Measurements from ENCODE around the gene AGPAT3. TPM values are rescaled to one million over a fixed set of nuclear protein-coding genes. Genes with fewer than 3 reads are reported as not detected.

Gene AGPAT3
- total and polyA plus RNA-seq, 7 donors = 14.4 to 48.5 (median 20.3) TPM

DNA sequence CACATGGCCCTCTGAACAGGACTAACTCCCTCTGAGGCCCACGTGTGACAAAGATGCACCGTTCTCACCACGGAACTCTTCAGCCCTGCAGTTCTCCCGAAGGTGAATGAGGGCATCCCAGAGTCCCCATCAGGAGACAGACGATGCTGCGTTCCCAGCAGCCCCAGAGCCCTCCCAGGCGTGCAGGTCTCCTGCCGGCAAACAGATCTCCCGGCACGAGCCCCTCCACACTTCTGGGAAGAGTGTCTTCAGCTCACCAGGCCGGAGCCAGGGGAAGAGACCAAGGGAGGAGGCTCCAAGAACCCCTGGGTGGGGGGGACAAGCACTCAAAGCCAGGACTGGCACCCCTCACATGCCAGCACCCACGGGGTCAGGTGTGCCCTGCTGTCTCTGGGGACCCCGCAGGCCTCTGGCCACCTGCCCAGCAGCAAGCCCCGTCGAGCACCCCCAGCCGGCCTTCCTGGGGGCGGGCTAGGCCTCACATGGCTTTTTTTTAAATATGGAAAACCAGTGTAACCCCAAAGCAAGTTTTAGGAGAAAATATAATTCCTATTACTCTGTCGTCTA lies 102.0 kb downstream of the AGPAT3 start:
- no peaks in the 10 kb centered on the region for H3K4me1 ChIP-seq
- no peaks in the 10 kb centered on the region for H3K9me3 ChIP-seq
- TF ChIP-seq, protein P1, sequence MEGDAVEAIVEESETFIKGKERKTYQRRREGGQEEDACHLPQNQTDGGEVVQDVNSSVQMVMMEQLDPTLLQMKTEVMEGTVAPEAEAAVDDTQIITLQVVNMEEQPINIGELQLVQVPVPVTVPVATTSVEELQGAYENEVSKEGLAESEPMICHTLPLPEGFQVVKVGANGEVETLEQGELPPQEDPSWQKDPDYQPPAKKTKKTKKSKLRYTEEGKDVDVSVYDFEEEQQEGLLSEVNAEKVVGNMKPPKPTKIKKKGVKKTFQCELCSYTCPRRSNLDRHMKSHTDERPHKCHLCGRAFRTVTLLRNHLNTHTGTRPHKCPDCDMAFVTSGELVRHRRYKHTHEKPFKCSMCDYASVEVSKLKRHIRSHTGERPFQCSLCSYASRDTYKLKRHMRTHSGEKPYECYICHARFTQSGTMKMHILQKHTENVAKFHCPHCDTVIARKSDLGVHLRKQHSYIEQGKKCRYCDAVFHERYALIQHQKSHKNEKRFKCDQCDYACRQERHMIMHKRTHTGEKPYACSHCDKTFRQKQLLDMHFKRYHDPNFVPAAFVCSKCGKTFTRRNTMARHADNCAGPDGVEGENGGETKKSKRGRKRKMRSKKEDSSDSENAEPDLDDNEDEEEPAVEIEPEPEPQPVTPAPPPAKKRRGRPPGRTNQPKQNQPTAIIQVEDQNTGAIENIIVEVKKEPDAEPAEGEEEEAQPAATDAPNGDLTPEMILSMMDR (IDR thresholded peaks at IDR 0.05) = no peak
- TF ChIP-seq POLR2A (IDR thresholded peaks at IDR 0.05) (no peak), POLR2AphosphoS5 (IDR thresholded peaks at IDR 0.05) (no peak), EP300 (IDR thresholded peaks at IDR 0.05) (no peak)
- no peak overlapping the region for H3K27ac ChIP-seq
- H3K36me3 ChIP-seq = peaks cover 5 to 58% (median 27%) of the 10 kb centered on the region in 4 donors
- no peak for DNase-seq
- no peaks in the 10 kb centered on the region for H3K27me3 ChIP-seq
- H3K4me3 ChIP-seq = no peak overlapping the region
- WGBS, 2 donors = 93% methylated on average over 18 of the region's 18 CpGs
- intact Hi-C loops (cut with DNase I) = no loop called here

DNA sequence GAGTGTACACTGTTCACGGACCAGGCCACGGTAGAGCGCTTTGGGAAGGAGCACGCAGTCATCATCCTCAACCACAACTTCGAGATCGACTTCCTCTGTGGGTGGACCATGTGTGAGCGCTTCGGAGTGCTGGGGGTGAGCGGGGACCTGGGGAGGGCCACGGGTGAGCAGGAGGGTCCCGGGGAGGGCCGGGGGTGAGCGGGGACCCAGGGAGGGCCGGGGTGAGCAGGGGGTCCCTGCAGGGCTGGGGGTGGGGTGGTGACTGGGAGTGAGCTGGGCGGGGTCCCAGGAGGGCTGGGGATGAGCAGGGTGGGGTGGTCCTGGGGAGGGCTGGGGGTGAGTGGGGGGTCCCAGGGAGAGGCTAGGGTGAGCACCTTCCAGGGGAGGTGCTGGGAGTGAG lies 103.0 kb downstream of the AGPAT3 start:
- no peaks in the 10 kb centered on the region for H3K9me3 ChIP-seq
- H3K4me3 ChIP-seq = no peak overlapping the region
- intact Hi-C loops (cut with DNase I) = no loop called here
- WGBS, 2 donors = 93 to 96% methylated on average over 15 of the region's 15 CpGs
- no peaks in the 10 kb centered on the region for H3K27me3 ChIP-seq
- H3K36me3 ChIP-seq = peaks cover 5 to 67% (median 30%) of the 10 kb centered on the region in 4 donors
- no peak overlapping the region for H3K27ac ChIP-seq
- no peaks in the 10 kb centered on the region for H3K4me1 ChIP-seq
- DNase-seq = no peak
- TF ChIP-seq, protein P1 (IDR thresholded peaks at IDR 0.05) = no peak
- TF ChIP-seq EP300 (IDR thresholded peaks at IDR 0.05) = no peak
- no peak for TF ChIP-seq POLR2A (IDR thresholded peaks at IDR 0.05)
- TF ChIP-seq POLR2AphosphoS5 (IDR thresholded peaks at IDR 0.05) = no peak

DNA sequence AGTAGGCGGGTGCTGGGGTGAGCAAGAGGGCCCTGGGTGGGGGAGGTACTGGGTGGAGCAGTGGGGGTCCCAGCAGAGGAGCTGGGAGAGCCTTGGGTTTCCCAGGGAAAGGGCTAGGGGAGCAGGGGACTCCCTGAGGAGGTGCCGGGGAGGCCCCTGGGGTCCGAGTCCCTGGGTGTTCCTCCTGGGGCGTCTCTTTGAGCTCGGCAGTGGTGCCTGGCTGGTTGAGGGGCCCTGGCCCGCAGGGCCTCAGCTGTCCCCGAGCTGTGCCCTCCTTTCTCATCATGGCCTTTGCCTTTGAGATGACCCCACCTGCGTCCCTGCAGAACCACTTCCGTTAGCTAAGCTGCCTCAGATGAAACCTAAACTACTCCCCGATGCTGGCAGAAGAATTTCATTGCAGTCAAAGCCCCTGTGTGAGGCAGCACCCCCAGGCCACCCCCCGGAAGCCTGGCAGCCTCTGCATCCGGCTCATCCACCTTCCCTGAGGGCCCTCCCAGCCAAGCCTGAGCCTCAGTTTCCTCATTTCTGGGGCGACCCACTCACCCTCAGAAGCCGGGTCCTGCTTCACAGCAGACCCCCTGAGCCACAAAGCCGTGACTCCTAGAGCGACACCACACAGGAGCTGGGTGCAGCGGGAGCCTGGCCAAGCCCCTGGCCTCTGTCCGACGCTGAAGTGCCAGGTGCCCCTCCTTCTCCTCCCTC lies 103.5 kb downstream of the AGPAT3 start:
- Histone ChIP-seq H3K4me3 (no peak overlapping the region), H3K4me1 (no peaks in the 10 kb centered on the region), H3K9me3 (no peaks in the 10 kb centered on the region), H3K27ac (no peak overlapping the region), H3K27me3 (no peaks in the 10 kb centered on the region), H3K36me3 (peaks cover 5 to 73% (median 30%) of the 10 kb centered on the region in 4 donors)
- 94% methylated on average over 19 of the region's 19 CpGs for WGBS, 2 donors
- DNase-seq = no peak
- intact Hi-C loops (cut with DNase I) = no loop called here
- TF ChIP-seq EP300 (IDR thresholded peaks at IDR 0.05) (no peak), POLR2AphosphoS5 (IDR thresholded peaks at IDR 0.05) (no peak), POLR2A (IDR thresholded peaks at IDR 0.05) (no peak)

DNA sequence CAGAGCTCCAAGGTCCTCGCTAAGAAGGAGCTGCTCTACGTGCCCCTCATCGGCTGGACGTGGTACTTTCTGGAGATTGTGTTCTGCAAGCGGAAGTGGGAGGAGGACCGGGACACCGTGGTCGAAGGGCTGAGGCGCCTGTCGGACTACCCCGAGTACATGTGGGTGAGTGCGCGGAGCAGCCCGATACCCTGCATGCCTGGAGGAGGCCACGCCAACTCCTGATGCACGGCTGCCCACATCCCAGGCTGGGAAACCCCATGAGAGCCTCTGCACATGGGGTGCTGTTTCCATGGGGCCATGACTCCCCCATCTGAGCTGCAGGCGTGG lies 104.1 kb downstream of the AGPAT3 start:
- Histone ChIP-seq H3K9me3 (no peaks in the 10 kb centered on the region), H3K27ac (no peak overlapping the region), H3K4me3 (no peak overlapping the region), H3K36me3 (peaks cover 5 to 74% (median 30%) of the 10 kb centered on the region in 4 donors), H3K4me1 (no peaks in the 10 kb centered on the region), H3K27me3 (no peaks in the 10 kb centered on the region)
- no peak for DNase-seq
- intact Hi-C loops (cut with DNase I) = no loop called here
- WGBS, 2 donors = 95 to 96% methylated on average over 17 of the region's 17 CpGs
- no peak for TF ChIP-seq POLR2AphosphoS5 (IDR thresholded peaks at IDR 0.05)
- TF ChIP-seq POLR2A (IDR thresholded peaks at IDR 0.05) = no peak
- TF ChIP-seq, protein P1 (IDR thresholded peaks at IDR 0.05) = no peak
- TF ChIP-seq EP300 (IDR thresholded peaks at IDR 0.05) = no peak

DNA sequence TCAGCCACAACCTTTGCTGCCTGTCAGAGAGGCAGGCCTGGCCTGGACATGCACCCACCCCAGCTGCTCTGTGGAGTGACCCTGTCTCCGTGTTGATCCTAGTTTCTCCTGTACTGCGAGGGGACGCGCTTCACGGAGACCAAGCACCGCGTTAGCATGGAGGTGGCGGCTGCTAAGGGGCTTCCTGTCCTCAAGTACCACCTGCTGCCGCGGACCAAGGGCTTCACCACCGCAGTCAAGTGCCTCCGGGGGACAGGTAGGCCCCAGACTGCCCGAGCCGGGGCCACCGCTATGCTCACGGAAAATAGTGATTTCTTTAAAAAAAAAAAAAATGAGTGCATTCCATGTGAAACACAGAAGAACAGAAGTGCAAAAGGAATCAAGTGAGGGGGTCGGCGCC lies 105.5 kb downstream of the AGPAT3 start:
- Histone ChIP-seq H3K9me3 (no peaks in the 10 kb centered on the region), H3K4me3 (no peak overlapping the region), H3K27me3 (no peaks in the 10 kb centered on the region), H3K36me3 (peaks cover 5 to 74% (median 30%) of the 10 kb centered on the region in 4 donors), H3K27ac (no peak overlapping the region), H3K4me1 (peaks cover 0 to 5% (median 3%) of the 10 kb centered on the region in 4 donors)
- DNase-seq = no peak
- intact Hi-C loops (cut with DNase I) = no loop called here
- TF ChIP-seq, protein P1 (IDR thresholded peaks at IDR 0.05) = no peak
- TF ChIP-seq POLR2AphosphoS5 (IDR thresholded peaks at IDR 0.05) (no peak), POLR2A (IDR thresholded peaks at IDR 0.05) (no peak), EP300 (IDR thresholded peaks at IDR 0.05) (no peak)
- 96 to 97% methylated on average over 18 of the region's 18 CpGs for WGBS, 2 donors
